GM21367 (cell line): Measurements from ENCODE around the gene FAM174B.
"Not testable (repeated sequence)": the region's sequence is repeated elsewhere in the genome, so short reads cannot be mapped to it uniquely, and the experiment has no call there.

Experiments used
- ATAC-seq: cut with Tn5 transposase; IDR thresholded peaks from one replicate; pipeline ENCODE4 v1.9.1; 2021; ENCODE audit not compliant: unreplicated experiment

The FAM174B gene

GRCh38 chr15:92619145-92620101 is 36.2 kb downstream of the FAM174B start:
- no peak for ATAC-seq

DNA sequence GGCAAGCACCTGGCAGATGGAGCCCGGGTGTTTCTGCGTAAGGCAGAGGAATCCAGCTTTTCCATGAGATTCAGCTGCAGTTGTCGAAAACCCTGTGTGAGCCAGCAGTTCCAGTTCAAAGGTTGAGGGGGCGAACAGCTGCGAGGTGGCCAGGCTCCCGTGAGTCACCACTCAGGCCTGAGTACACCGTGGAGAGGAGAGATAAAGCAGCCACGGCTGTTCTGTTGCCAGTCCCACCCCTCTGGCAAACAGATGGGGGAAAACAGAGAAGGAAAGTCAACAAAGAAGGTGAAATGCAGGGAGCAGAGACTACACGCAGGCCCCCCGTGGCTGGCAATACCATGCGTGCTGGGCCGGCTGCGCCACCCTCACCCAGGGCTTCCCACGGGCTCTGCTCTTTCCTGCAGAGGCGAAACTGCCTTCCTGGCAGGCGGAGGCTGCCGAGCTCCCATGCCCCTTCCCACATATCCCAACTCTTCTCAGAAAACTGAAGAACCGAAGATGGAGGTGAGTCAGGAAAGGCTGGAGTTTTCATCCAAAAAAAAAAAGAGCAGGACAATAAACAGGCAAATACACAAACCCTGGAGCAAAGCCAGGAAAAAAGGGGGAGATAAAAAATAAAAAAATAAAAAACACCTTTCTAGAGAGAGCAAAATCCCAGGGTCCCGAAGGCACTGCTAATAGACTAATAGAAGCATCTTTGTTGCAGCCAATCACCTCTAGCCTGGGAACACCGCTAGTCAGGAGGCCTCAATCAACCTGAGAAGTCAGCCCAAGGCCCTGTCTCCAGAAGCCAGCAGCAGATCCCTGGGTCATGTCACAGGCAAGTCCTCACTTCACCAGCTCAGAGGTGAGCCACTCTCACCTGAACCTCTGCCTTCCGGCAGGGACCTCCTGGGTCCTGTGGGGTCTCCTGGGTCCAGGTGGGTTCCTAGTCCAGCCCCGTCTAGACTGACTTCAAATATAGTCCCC is 37.7 kb downstream of the FAM174B start:
- no peak for ATAC-seq

- ATAC-seq, result no peak
These were observed 38.7 kb downstream of the FAM174B start for GRCh38 chr15:92616621-92617548.

GRCh38 chr15:92614791-92615785 is 40.5 kb downstream of the FAM174B start:
- ATAC-seq, result no peak

GRCh38 chr15:92614301-92614700 is 41.3 kb downstream of the FAM174B start:
- no peak for ATAC-seq

GRCh38 chr15:92613841-92614240 is 41.7 kb downstream of the FAM174B start:
- ATAC-seq, result no peak

DNA sequence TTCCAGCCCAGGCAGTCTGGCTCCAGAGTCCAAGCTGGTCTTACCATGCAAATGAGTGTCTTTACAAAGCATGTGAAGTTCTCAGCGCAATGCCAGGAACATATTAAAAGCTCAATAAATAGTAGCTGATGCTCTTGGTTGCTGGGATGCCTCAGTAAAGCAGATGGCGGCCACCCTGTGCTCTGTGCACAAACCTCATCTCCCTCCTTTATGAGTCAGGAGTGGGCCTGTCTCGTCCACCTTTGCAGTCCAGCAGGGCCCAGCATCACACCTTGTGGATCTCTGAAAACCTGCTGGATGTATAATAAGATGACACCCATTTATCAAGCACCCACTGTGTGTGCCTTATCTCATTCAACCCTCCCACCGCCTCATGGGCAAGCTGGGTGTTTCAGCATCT is 42.7 kb downstream of the FAM174B start:
- no peak for ATAC-seq

GRCh38 chr15:92611995-92612745 is 43.4 kb downstream of the FAM174B start:
- no peak for ATAC-seq

DNA sequence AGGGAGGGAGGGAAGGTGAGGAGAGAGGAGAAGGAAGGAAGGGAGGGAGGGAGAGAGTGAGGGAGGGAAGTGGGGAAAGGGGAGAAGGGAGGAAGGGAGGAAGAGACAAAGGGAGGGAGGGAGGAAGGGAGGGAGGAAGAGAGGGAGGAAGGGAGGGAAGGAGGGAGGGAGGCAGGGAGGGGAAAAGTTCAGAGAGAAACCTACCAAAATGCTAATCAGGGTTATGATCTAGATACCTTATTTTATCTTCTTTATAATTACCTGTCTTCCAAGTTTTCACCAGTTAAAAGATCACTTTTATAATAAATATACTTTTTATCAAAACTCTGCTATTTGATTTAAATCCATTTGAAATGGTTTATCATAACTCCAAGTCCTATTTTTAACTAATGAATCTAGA is 44.4 kb downstream of the FAM174B start:
- no peak for ATAC-seq

- ATAC-seq, result no peak
These were observed 45.5 kb downstream of the FAM174B start for GRCh38 chr15:92610101-92610520.

- ATAC-seq, result no peak
These were observed 46.5 kb downstream of the FAM174B start for GRCh38 chr15:92608866-92609700.

DNA sequence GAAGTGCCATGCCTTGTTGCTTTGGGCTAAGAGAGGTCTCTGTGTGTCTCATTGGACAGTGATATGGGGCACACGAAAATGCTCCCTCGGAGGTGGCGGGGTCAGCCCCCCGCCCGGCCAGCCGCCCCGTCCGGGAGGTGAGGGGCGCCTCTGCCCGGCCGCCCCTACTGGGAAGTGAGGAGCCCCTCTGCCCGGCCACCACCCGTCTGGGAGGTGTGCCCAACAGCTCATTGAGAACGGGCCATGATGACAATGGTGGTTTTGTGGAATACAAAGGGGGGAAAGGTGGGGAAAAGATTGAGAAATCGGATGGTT is 48.8 kb downstream of the FAM174B start:
- ATAC-seq, result not testable (repeated sequence)

GRCh38 chr15:92606126-92606835 is 49.3 kb downstream of the FAM174B start:
- ATAC-seq, result no peak

DNA sequence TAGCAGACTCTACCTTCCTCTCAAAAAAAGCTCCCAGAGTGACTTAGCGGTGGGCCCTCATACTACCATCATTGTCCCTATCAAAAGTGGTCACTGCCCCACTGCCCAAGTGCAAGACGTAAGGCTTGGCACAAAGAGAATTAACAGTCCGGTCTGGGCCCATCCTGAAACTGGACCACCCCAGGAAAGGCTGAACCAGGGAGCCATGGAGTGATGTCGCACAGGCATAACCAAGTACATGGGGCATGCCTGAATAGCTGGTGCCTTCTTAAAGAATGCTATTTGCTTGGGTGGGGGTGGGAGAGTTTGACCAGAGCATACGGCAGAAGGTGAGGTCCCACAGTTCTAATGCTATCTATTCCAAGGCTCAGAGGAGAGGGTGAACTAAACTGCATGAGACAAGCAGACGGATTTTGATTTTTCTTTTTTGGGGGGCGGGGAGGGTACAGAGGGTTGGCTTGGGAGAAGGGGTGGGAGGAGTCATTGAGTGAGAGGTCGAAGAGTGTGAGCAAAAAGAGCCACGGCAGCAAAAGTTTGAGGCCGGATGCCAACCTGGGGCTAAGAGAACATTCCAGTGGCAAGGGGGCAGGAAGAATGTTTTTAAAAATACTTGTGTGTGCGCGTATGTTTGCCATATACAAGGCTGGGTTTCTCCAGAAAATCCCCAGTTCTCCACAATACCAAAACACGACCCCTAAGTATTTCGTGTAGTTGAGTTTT is 50.2 kb downstream of the FAM174B start:
- no peak for ATAC-seq

DNA sequence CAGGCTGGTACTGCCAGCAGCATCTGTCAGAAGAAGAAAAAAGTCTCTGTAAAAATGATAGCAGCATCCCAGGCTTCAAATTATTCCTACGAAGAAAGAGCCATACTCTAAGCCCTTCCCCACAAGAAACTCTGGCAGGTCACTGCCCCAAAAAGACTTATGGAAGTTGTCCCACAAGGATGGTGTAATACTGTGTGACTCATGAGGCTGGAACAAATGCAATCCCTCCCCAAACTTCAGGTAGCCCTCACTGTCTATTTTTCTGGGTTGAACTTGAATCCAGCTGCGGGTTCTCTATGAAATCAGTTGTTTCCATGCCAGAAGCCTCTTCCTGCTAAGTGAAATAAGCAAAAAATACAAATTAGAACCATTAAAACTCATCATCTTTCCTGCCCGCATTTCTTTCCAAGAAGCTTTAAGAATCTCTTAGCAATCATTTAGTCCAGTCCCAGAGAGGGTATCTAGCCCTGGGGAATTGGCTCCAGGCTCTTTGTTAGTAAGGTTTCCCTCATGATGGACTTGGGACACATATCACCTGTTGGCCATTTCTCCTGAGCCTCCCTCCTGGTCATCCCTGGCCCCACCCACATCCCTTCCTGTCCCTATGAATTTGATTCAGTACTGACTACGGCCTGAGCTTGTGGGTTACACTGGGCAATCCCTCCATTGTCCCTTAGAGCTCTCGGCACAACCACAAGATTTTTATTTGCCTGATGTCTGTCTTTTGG is 51.7 kb downstream of the FAM174B start:
- ATAC-seq, result no peak

GRCh38 chr15:92603278-92603677 is 52.3 kb downstream of the FAM174B start:
- no peak for ATAC-seq
